GM06990 (cell line): ENCODE measurements around the gene OMA1.

ENCODE experiments used
- DNase-seq: peaks from one replicate; pipeline ENCODE4 v3.0.0-alpha.2; 2011; ENCODE audit not compliant: insufficient read length; ENCODE audit errors: extremely low read depth
- H3K27me3 ChIP-seq: replicated peaks from 2 replicates; pipeline ENCODE4 v1.6.0; 2011; ENCODE audit warnings: low read length; ENCODE audit not compliant: control insufficient read depth, insufficient read depth
- H3K36me3 ChIP-seq: 2 replicates; pipeline ENCODE4 v1.5.1; 2011; ENCODE audit warnings: low read length; ENCODE audit not compliant: control insufficient read depth, insufficient read depth
- H3K4me3 ChIP-seq: replicated peaks from 2 replicates; pipeline ENCODE4 v1.5.1; 2011; ENCODE audit warnings: low read depth, mild to moderate bottlenecking, control low read depth, low read length
- TF ChIP-seq, protein P1 (sequence below): IDR thresholded peaks from 2 replicates; pipeline ENCODE4 v1.5.1; 2011; ENCODE audit warnings: low read length, control low read depth, mild to moderate bottlenecking, inconsistent platforms; ENCODE audit not compliant: insufficient read depth, poor library complexity, severe bottlenecking

Gene OMA1

GRCh38 chr1:58573138-58573537 is 26.6 kb upstream of the OMA1 start:
- peak overlapping the region; percentile 21 for H3K4me3 ChIP-seq
- H3K27me3 ChIP-seq = no peaks in the 10 kb centered on the region; the same call in 1 of the 2 replicates
- peak; percentile 22 for DNase-seq
- TF ChIP-seq, protein P1, sequence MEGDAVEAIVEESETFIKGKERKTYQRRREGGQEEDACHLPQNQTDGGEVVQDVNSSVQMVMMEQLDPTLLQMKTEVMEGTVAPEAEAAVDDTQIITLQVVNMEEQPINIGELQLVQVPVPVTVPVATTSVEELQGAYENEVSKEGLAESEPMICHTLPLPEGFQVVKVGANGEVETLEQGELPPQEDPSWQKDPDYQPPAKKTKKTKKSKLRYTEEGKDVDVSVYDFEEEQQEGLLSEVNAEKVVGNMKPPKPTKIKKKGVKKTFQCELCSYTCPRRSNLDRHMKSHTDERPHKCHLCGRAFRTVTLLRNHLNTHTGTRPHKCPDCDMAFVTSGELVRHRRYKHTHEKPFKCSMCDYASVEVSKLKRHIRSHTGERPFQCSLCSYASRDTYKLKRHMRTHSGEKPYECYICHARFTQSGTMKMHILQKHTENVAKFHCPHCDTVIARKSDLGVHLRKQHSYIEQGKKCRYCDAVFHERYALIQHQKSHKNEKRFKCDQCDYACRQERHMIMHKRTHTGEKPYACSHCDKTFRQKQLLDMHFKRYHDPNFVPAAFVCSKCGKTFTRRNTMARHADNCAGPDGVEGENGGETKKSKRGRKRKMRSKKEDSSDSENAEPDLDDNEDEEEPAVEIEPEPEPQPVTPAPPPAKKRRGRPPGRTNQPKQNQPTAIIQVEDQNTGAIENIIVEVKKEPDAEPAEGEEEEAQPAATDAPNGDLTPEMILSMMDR = no peak
- no peaks in the 10 kb centered on the region for H3K36me3 ChIP-seq

DNA sequence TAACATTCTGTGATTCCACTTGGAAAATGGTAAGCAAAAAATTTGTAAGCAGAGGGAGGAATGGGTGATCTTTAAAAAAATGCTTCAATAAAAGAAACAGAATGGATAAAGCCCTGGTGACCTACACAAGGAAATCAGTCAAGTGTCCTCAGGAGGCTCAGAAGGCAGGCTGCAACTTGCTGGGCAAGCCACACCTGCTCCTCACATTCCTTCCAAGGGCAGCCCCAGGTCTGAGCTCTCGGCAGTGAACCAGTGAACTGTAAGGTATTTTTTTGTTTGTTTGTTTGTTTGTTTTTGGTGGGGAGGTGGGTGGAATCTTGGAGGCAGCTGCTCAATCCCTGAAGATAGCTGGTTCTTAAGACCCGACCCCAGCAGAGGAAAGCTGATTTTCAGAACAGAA is 26.2 kb upstream of the OMA1 start:
- no peak for DNase-seq
- TF ChIP-seq, protein P1 = no peak
- H3K4me3 ChIP-seq = peak overlapping the region; percentile 21

GRCh38 chr1:58571616-58572015 is 25.1 kb upstream of the OMA1 start:
- no peak overlapping the region for H3K4me3 ChIP-seq
- no peaks in the 10 kb centered on the region; the same call in 1 of the 2 replicates for H3K27me3 ChIP-seq
- no peaks in the 10 kb centered on the region for H3K36me3 ChIP-seq
- TF ChIP-seq, protein P1 = no peak
- DNase-seq = no peak

More for the DNA sequence above, 26.2 kb upstream of the OMA1 start:
- no peaks in the 10 kb centered on the region; the same call in 1 of the 2 replicates for H3K27me3 ChIP-seq
- no peaks in the 10 kb centered on the region for H3K36me3 ChIP-seq

GRCh38 chr1:58570817-58571216 is 24.3 kb upstream of the OMA1 start:
- DNase-seq = no peak

DNA sequence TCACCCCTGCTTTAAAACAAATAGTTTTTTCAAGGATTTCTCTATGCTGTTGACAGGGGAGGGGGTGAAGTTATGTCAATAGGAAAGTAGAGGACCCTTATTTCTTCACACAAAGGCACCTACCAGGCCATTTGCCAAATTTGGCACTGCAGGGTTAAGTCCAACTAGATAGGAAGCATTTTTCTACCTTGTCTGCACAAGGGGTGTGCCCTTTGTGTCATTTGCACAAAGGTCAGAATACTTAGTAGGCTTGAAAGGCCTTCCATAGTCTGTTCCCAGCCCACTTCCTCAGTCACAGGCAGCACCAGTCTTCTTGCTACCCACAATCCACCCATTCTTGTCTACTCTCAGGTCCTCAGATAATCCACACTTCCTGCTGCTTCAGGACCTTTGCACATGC is 23.6 kb upstream of the OMA1 start:
- H3K36me3 ChIP-seq = no peaks in the 10 kb centered on the region
- DNase-seq = no peak
- TF ChIP-seq, protein P1 = no peak
- no peak overlapping the region for H3K4me3 ChIP-seq
- no peaks in the 10 kb centered on the region; the same call in 1 of the 2 replicates for H3K27me3 ChIP-seq

More at GRCh38 chr1:58570817-58571216, 24.3 kb upstream of the OMA1 start:
- Histone ChIP-seq H3K4me3 (no peak overlapping the region), H3K27me3 (no peaks in the 10 kb centered on the region; the same call in 1 of the 2 replicates), H3K36me3 (no peaks in the 10 kb centered on the region)
- TF ChIP-seq, protein P1 = no peak

GRCh38 chr1:58568911-58569310 is 22.4 kb upstream of the OMA1 start:
- no peaks in the 10 kb centered on the region for H3K36me3 ChIP-seq
- H3K27me3 ChIP-seq = no peaks in the 10 kb centered on the region; the same call in 1 of the 2 replicates
- DNase-seq = no peak
- no peak overlapping the region for H3K4me3 ChIP-seq
- TF ChIP-seq, protein P1 = no peak
